K562 (cell line): ENCODE data around the gene HS2ST1. TPM values are rescaled to one million over a fixed set of nuclear protein-coding genes. Genes with fewer than 3 reads are reported as not detected.

Source experiments
- ADNP ChIP-seq: fragments of 200-800 bp; sonication (Bioruptor generic); IDR thresholded peaks from 2 replicates; pipeline ENCODE4 v1.6.1; 2016; ENCODE audit warnings: missing genetic modification characterization, missing compliant biosample characterization
- CEBPZ ChIP-seq: fragments of 150-350 bp; IDR thresholded peaks from 2 replicates; pipeline ENCODE4 v1.6.1; 2014; ENCODE audit warnings: low read depth, mild to moderate bottlenecking, low read length, borderline replicate concordance
- CHCHD3 ChIP-seq: fragments of 250-450 bp; sonication (Bioruptor Pico); IDR thresholded peaks from 2 replicates; pipeline ENCODE4 v2.1.2; 2022; ENCODE audit warnings: mild to moderate bottlenecking
- FOS ChIP-seq: IDR thresholded peaks from 3 replicates; pipeline ENCODE4 v1.6.1; 2011; ENCODE audit not compliant: insufficient read length; ENCODE audit errors: extremely low read depth
- GMEB1 ChIP-seq: fragments of 250-450 bp; sonication (Bioruptor Pico); IDR thresholded peaks from 2 replicates; pipeline ENCODE4 v1.4.0; 2020; ENCODE audit warnings: mild to moderate bottlenecking
- HLTF ChIP-seq: fragments of 450-650 bp; IDR thresholded peaks from 2 replicates; pipeline ENCODE4 v1.6.1; 2016
- TRIM24 ChIP-seq, 2 experiments: fragments of 450-650 bp; IDR thresholded peaks; 2 replicates each; pipeline ENCODE4 v1.6.1; 2016
- ZNF280A ChIP-seq: fragments of 450-650 bp; IDR thresholded peaks from 2 replicates; pipeline ENCODE4 v1.6.1; 2018; ENCODE audit warnings: mild to moderate bottlenecking, low read depth; ENCODE audit not compliant: partially characterized antibody
- polyA plus RNA-seq, 8 experiments: library from polyadenylated mRNA; depleted of rRNA in 4 of 8; stranded (reverse) in 5 of 8; unstranded in 3 of 8; fragments of >200 nt; fragmentation: Nextera tagmentation in 2 of 8; fragmentation: Illumina TruSeq in 1 of 8; extraction: Ambion mirVana in 2 of 8; extraction: Trizol in 1 of 8; gene quantifications; 2 replicates each; pipeline versions ENCODE4 v1.2.1 to v1.2.3, GENCODE V29; 2011 to 2014; ENCODE audit warnings: inconsistent platforms in 1 of 8, missing spikeins in 1 of 8
- total RNA-seq, 7 experiments: library from RNA; depleted of rRNA in 6 of 7; stranded (reverse); fragments of >200 nt in 6 of 7; fragmentation: Illumina TruSeq in 2 of 7; extraction: Trizol in 2 of 7; gene quantifications; 2 replicates each; pipeline versions ENCODE4 v1.2.1 to v1.2.3, GENCODE V29; 2011 to 2021; ENCODE audit warnings: low replicate concordance in 1 of 7

The HS2ST1 gene
- total and polyA plus RNA-seq, 9 of the 15 experiments (the other 6 are each of a cell fraction or from before 2014, with no cell fraction given), result 7.7 to 43.3 (median 25.8) TPM

- TF ChIP-seq ADNP (tag) (no peak), CHCHD3 (CRISPR knock-in tag) (no peak), FOS (no peak), HLTF (no peak), GMEB1 (no peak), CEBPZ (no peak), ZNF280A (peak; percentile 68), TRIM24 (IDR thresholded peaks at IDR 0.05) (0 out of 4 replicates have a peak, but pooled peaks of 1 of the 2 experiments have one; percentile 25)
Measured at GRCh38 chr1:86924324-86924960, 10.0 kb downstream of the HS2ST1 start (continued).
